H9 (cell line): ENCODE results near the gene ENGASE. TPM values are rescaled to one million over a fixed set of nuclear protein-coding genes. Genes with fewer than 3 reads are reported as not detected.

Source experiments
- DNase-seq: peaks from one replicate; pipeline ENCODE4 v3.0.0-alpha.2; 2017
- H2AFZ ChIP-seq: one replicate; pipeline ENCODE4 v1.6.1; 2013; ENCODE audit warnings: mild to moderate bottlenecking, low read length, control low read depth, moderate library complexity
- H2AK5ac ChIP-seq: 2 replicates; pipeline ENCODE4 v1.6.1; 2013; ENCODE audit warnings: low read length, control low read depth, mixed read lengths; ENCODE audit not compliant: insufficient read length
- H2BK120ac ChIP-seq: one replicate; pipeline ENCODE4 v1.6.1; 2013; ENCODE audit warnings: low read depth, mild to moderate bottlenecking, low read length, control low read depth, inconsistent platforms; ENCODE audit not compliant: poor library complexity, severe bottlenecking
- H2BK12ac ChIP-seq: 2 replicates; pipeline ENCODE4 v1.6.1; 2013; ENCODE audit warnings: low read length, control low read depth, mixed read lengths, low read depth; ENCODE audit not compliant: insufficient read length
- H2BK15ac ChIP-seq: 2 replicates; pipeline ENCODE4 v1.6.1; 2013; ENCODE audit warnings: low read depth, low read length, control low read depth
- H2BK20ac ChIP-seq: one replicate; pipeline ENCODE4 v1.6.1; 2013; ENCODE audit warnings: low read depth, mild to moderate bottlenecking, low read length, control low read depth, inconsistent platforms; ENCODE audit not compliant: poor library complexity, severe bottlenecking
- H2BK5ac ChIP-seq: 2 replicates; pipeline ENCODE4 v1.6.1; 2013; ENCODE audit warnings: low read length, control low read depth, mixed read lengths; ENCODE audit not compliant: insufficient read length
- H3K14ac ChIP-seq: 2 replicates; pipeline ENCODE4 v1.6.1; 2013; ENCODE audit warnings: low read length, control low read depth; ENCODE audit not compliant: insufficient read depth
- H3K18ac ChIP-seq: 2 replicates; pipeline ENCODE4 v1.6.1; 2013; ENCODE audit warnings: low read depth, mild to moderate bottlenecking, mixed read lengths, low read length, control low read depth; ENCODE audit not compliant: insufficient read length
- H3K23ac ChIP-seq: 2 replicates; pipeline ENCODE4 v1.6.1; 2013; ENCODE audit warnings: low read length, control low read depth, mixed read lengths, low read depth; ENCODE audit not compliant: insufficient read length
- H3K23me2 ChIP-seq: 2 replicates; pipeline ENCODE4 v1.6.1; 2013; ENCODE audit warnings: low read depth, mild to moderate bottlenecking, mixed read lengths, low read length, control low read depth; ENCODE audit not compliant: insufficient read length, poor library complexity, severe bottlenecking
- H3K27ac ChIP-seq: 2 replicates; pipeline ENCODE4 v1.5.1; 2013; ENCODE audit warnings: low read length, control low read depth, mixed read lengths, low read depth; ENCODE audit not compliant: insufficient read length
- H3K27me3 ChIP-seq: 2 replicates; pipeline ENCODE4 v1.6.1; 2013; ENCODE audit warnings: low read length, control low read depth, inconsistent platforms; ENCODE audit not compliant: insufficient read depth
- H3K4ac ChIP-seq: 2 replicates; pipeline ENCODE4 v1.6.1; 2013; ENCODE audit warnings: low read depth, mild to moderate bottlenecking, control low read depth, inconsistent platforms, low read length, moderate library complexity
- H3K4me1 ChIP-seq: 2 replicates; pipeline ENCODE4 v1.6.1; 2013; ENCODE audit warnings: low read length, control low read depth, inconsistent platforms; ENCODE audit not compliant: insufficient read depth
- H3K4me2 ChIP-seq: 2 replicates; pipeline ENCODE4 v1.6.1; 2013; ENCODE audit warnings: low read length, control low read depth, mixed read lengths; ENCODE audit not compliant: insufficient read length, insufficient read depth
- H3K56ac ChIP-seq: 2 replicates; pipeline ENCODE4 v1.6.1; 2013; ENCODE audit warnings: low read depth, mild to moderate bottlenecking, mixed read lengths, low read length, control low read depth; ENCODE audit not compliant: insufficient read length
- H3K79me1 ChIP-seq: 2 replicates; pipeline ENCODE4 v1.6.1; 2013; ENCODE audit warnings: low read depth, mild to moderate bottlenecking, moderate library complexity, low read length, control low read depth, inconsistent platforms; ENCODE audit not compliant: insufficient read depth, poor library complexity, severe bottlenecking
- H3K79me2 ChIP-seq: 2 replicates; pipeline ENCODE4 v1.6.1; 2013; ENCODE audit warnings: low read length, control low read depth, inconsistent platforms; ENCODE audit not compliant: insufficient read depth
- H3K9ac ChIP-seq: 2 replicates; pipeline ENCODE4 v1.6.1; 2013; ENCODE audit warnings: low read length, control low read depth, mixed read lengths; ENCODE audit not compliant: insufficient read length; ENCODE audit errors: extremely low read depth
- H3K9me3 ChIP-seq: one replicate; pipeline ENCODE4 v1.6.1; 2013; ENCODE audit warnings: low read depth, low read length, inconsistent platforms; ENCODE audit not compliant: control insufficient read depth
- H3T11ph ChIP-seq: one replicate; pipeline ENCODE4 v1.6.1; 2013; ENCODE audit warnings: mild to moderate bottlenecking, low read length, control low read depth, inconsistent platforms
- H4K20me1 ChIP-seq: one replicate; pipeline ENCODE4 v1.6.1; 2013; ENCODE audit not compliant: control insufficient read depth, insufficient read length, insufficient read depth
- H4K5ac ChIP-seq: 2 replicates; pipeline ENCODE4 v1.6.1; 2013; ENCODE audit warnings: low read depth, mild to moderate bottlenecking, mixed read lengths, low read length, control low read depth; ENCODE audit not compliant: insufficient read length
- H4K8ac ChIP-seq: replicated peaks from 2 replicates; pipeline ENCODE4 v1.6.1; 2013; ENCODE audit warnings: low read length, control low read depth, mixed read lengths, low read depth; ENCODE audit not compliant: insufficient read length
- H4K91ac ChIP-seq: 2 replicates; pipeline ENCODE4 v1.6.1; 2013; ENCODE audit warnings: low read depth, mild to moderate bottlenecking, moderate library complexity, mixed read lengths, low read length, control low read depth; ENCODE audit not compliant: insufficient read length
- H3K27ac Mint-ChIP-seq, 3 experiments: 2 replicates in 2 of 3; 3 replicates in 1 of 3; pipeline ENCODE4 v1.8.0; 2020 to 2021; ENCODE audit warnings: mixed read lengths in 3 of 3, mild to moderate bottlenecking in 1 of 3, moderate library complexity in 1 of 3
- H3K27me3 Mint-ChIP-seq: 2 replicates; pipeline ENCODE4 v1.8.0; 2021; ENCODE audit warnings: low read depth, mild to moderate bottlenecking, moderate library complexity, mixed read lengths
- H3K36me3 Mint-ChIP-seq, 3 experiments: 2 replicates in 2 of 3; 3 replicates in 1 of 3; pipeline ENCODE4 v1.8.0; 2020 to 2021; ENCODE audit warnings: low read depth in 3 of 3, mixed read lengths in 3 of 3; ENCODE audit not compliant: insufficient read depth in 1 of 3
- H3K4me1 Mint-ChIP-seq, 2 experiments: 2 replicates each; pipeline ENCODE4 v1.8.0; 2020; ENCODE audit warnings: mixed read lengths in 2 of 2
- H3K4me3 Mint-ChIP-seq, 2 experiments: 2 replicates in 1 of 2; 3 replicates in 1 of 2; pipeline ENCODE4 v1.8.0; 2020 to 2021; ENCODE audit warnings: mild to moderate bottlenecking in 2 of 2, mixed read lengths in 2 of 2, moderate library complexity in 1 of 2
- H3K9me3 Mint-ChIP-seq, 2 experiments: 2 replicates in 1 of 2; 3 replicates in 1 of 2; pipeline ENCODE4 v1.8.0; 2020; ENCODE audit warnings: mild to moderate bottlenecking in 2 of 2, mixed read lengths in 2 of 2, moderate library complexity in 1 of 2
- WGBS: extraction: QIAGEN DNeasy Blood & Tissue Kit; methylation state at CpG from one replicate; pipeline ENCODE4 v1.1.7; 2013; ENCODE audit warnings: missing lambda C conversion rate, low lambda C conversion rate, mixed read lengths; ENCODE audit not compliant: insufficient read length; ENCODE audit errors: extremely low coverage; 5-methylcytosine and 5-hydroxymethylcytosine counted together
- total RNA-seq: library from RNA; stranded (reverse); gene quantifications from 2 replicates; pipeline ENCODE4 v1.2.1, GENCODE V29; 2021
- TF ChIP-seq, protein P1 (sequence below): fragments of 200-600 bp; sonication (generic); conservative IDR thresholded peaks from 3 replicates; pipeline ENCODE4 v1.8.0; 2021; ENCODE audit warnings: antibody characterized with exemption, mild to moderate bottlenecking

Gene ENGASE
- total RNA-seq, 1 experiment from 2014 or later: 20.6 TPM

DNA sequence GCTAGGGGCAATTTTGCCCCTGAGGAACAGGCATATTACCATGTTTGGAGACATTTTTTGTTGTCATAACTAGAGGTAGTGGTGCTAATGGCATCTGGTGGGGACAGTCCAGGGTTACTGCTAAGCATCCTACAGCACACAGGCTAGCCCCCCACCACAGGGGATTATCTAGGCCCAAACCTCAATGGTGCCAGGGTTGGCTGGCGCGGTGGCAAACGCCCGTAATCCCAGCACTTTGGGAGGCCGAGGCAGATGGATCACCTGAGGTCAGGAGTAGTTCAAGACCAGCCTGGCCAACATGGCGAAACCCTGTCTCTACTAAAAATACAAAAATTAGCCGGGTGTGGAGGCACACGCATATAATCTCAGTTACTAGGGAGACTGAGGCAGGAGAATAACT, 35.5 kb upstream of the ENGASE start:
- no peak overlapping the region for H2BK12ac ChIP-seq
- no peak overlapping the region for H2BK120ac ChIP-seq
- H3K9me3 ChIP-seq: no peaks in the 10 kb centered on the region
- Mint-ChIP-seq H3K4me3 (no peak overlapping the region), H3K4me1 (peaks cover 0 to 2% of the 10 kb centered on the region in 2 experiments; a peak in 1 of 4 replicates), H3K27me3 (peaks cover 74% of the 10 kb centered on the region), H3K27ac (no peak overlapping the region), H3K9me3 (peaks cover 4 to 11% of the 10 kb centered on the region in 2 experiments; a peak in 4 of 5 replicates), H3K36me3 (no peaks in the 10 kb centered on the region; a peak in 1 of 7 replicates)
- no peak overlapping the region for H3K4me2 ChIP-seq
- no peak overlapping the region for H2BK15ac ChIP-seq
- H4K91ac ChIP-seq: no peak overlapping the region
- no peak overlapping the region for H3T11ph ChIP-seq
- WGBS: no CpG with 5 or more reads among the region's 8 CpGs
- H3K14ac ChIP-seq: no peak overlapping the region
- H4K5ac ChIP-seq: no peak overlapping the region
- DNase-seq: no peak
- no peaks in the 10 kb centered on the region for H3K27me3 ChIP-seq
- H3K23me2 ChIP-seq: no peaks in the 10 kb centered on the region
- H3K56ac ChIP-seq: no peak overlapping the region
- H3K18ac ChIP-seq: no peak overlapping the region
- no peak overlapping the region for H2AK5ac ChIP-seq
- H3K79me1 ChIP-seq: no peaks in the 10 kb centered on the region
- peaks cover 2% of the 10 kb centered on the region for H4K20me1 ChIP-seq
- H3K9ac ChIP-seq: no peak overlapping the region
- H2AFZ ChIP-seq: no peak overlapping the region
- no peak overlapping the region for H4K8ac ChIP-seq
- no peak overlapping the region for H2BK20ac ChIP-seq
- no peaks in the 10 kb centered on the region for H3K79me2 ChIP-seq
- TF ChIP-seq, protein P1, sequence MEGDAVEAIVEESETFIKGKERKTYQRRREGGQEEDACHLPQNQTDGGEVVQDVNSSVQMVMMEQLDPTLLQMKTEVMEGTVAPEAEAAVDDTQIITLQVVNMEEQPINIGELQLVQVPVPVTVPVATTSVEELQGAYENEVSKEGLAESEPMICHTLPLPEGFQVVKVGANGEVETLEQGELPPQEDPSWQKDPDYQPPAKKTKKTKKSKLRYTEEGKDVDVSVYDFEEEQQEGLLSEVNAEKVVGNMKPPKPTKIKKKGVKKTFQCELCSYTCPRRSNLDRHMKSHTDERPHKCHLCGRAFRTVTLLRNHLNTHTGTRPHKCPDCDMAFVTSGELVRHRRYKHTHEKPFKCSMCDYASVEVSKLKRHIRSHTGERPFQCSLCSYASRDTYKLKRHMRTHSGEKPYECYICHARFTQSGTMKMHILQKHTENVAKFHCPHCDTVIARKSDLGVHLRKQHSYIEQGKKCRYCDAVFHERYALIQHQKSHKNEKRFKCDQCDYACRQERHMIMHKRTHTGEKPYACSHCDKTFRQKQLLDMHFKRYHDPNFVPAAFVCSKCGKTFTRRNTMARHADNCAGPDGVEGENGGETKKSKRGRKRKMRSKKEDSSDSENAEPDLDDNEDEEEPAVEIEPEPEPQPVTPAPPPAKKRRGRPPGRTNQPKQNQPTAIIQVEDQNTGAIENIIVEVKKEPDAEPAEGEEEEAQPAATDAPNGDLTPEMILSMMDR: no peak
- H3K4ac ChIP-seq: no peak overlapping the region
- no peak overlapping the region for H2BK5ac ChIP-seq
- H3K27ac ChIP-seq: no peak overlapping the region
- H3K23ac ChIP-seq: no peak overlapping the region
- H3K4me1 ChIP-seq: no peaks in the 10 kb centered on the region
